Mucosa of stomach (tissue), 1 donor: ENCODE data around the gene IL24.
"Not testable (repeated sequence)": the region's sequence is repeated elsewhere in the genome, so short reads cannot be mapped to it uniquely, and the experiment has no call there.

Source experiments
- H3K27me3 ChIP-seq: one replicate; pipeline ENCODE4 v1.7.0; 2013; ENCODE audit warnings: mild to moderate bottlenecking, low read length; ENCODE audit not compliant: control insufficient read depth, insufficient read depth
- H3K36me3 ChIP-seq: one replicate; pipeline ENCODE4 v1.7.0; 2013; ENCODE audit warnings: low read length; ENCODE audit not compliant: control insufficient read depth, insufficient read depth
- H3K4me1 ChIP-seq: one replicate; pipeline ENCODE4 v1.7.0; 2013; ENCODE audit warnings: mild to moderate bottlenecking, low read length; ENCODE audit not compliant: control insufficient read depth, insufficient read depth
- H3K4me3 ChIP-seq: one replicate; pipeline ENCODE4 v1.7.0; 2013; ENCODE audit warnings: low read length
- H3K9ac ChIP-seq: one replicate; pipeline ENCODE4 v1.7.0; 2013; ENCODE audit warnings: mild to moderate bottlenecking, low read length, moderate library complexity
- H3K9me3 ChIP-seq: one replicate; pipeline ENCODE4 v1.7.0; 2013; ENCODE audit warnings: mild to moderate bottlenecking, low read length, moderate library complexity; ENCODE audit not compliant: control insufficient read depth
- donor health status: Pancreatic carcinoma.

The IL24 gene

GRCh38 chr1:206923009-206923960 is 26.0 kb downstream of the IL24 start:
- Histone ChIP-seq H3K4me1 (peaks cover 30% of the 10 kb centered on the region), H3K9me3 (no peaks in the 10 kb centered on the region), H3K9ac (no peak overlapping the region), H3K36me3 (no peaks in the 10 kb centered on the region), H3K27me3 (no peaks in the 10 kb centered on the region), H3K4me3 (no peak overlapping the region)

- H3K27me3 ChIP-seq, H3K9ac ChIP-seq, H3K9me3 ChIP-seq, H3K36me3 ChIP-seq, H3K4me3 ChIP-seq: not testable (repeated sequence)
- H3K4me1 ChIP-seq, result peaks cover 30% of the 10 kb centered on the region
Measured at GRCh38 chr1:206923961-206924557, 26.8 kb downstream of the IL24 start.

GRCh38 chr1:206924592-206925105 is 27.4 kb downstream of the IL24 start:
- Histone ChIP-seq H3K9me3 (no peaks in the 10 kb centered on the region), H3K9ac (no peak overlapping the region), H3K4me3 (no peak overlapping the region), H3K36me3 (no peaks in the 10 kb centered on the region), H3K27me3 (no peaks in the 10 kb centered on the region), H3K4me1 (peaks cover 30% of the 10 kb centered on the region)

GRCh38 chr1:206925106-206925736 is 28.0 kb downstream of the IL24 start:
- H3K4me1 ChIP-seq, result peaks cover 30% of the 10 kb centered on the region
- H3K9ac ChIP-seq, result no peak overlapping the region

GRCh38 chr1:206926286-206926685 is 29.0 kb downstream of the IL24 start:
- Histone ChIP-seq H3K4me3 (no peak overlapping the region), H3K9ac (no peak overlapping the region), H3K9me3 (no peaks in the 10 kb centered on the region), H3K36me3 (no peaks in the 10 kb centered on the region), H3K4me1 (peaks cover 28% of the 10 kb centered on the region), H3K27me3 (no peaks in the 10 kb centered on the region)

More at GRCh38 chr1:206925106-206925736, 28.0 kb downstream of the IL24 start:
- Histone ChIP-seq H3K36me3 (no peaks in the 10 kb centered on the region), H3K9me3 (no peaks in the 10 kb centered on the region), H3K4me3 (no peak overlapping the region), H3K27me3 (no peaks in the 10 kb centered on the region)

GRCh38 chr1:206929524-206929923 is 32.3 kb downstream of the IL24 start:
- Histone ChIP-seq H3K9me3 (no peaks in the 10 kb centered on the region), H3K9ac (no peak overlapping the region), H3K4me3 (no peak overlapping the region), H3K4me1 (peaks cover 14% of the 10 kb centered on the region), H3K27me3 (no peaks in the 10 kb centered on the region), H3K36me3 (peaks cover 7% of the 10 kb centered on the region)

- H3K4me1 ChIP-seq, result peaks cover 14% of the 10 kb centered on the region
- no peak overlapping the region for H3K4me3 ChIP-seq
- no peaks in the 10 kb centered on the region for H3K9me3 ChIP-seq
- no peak overlapping the region for H3K9ac ChIP-seq
- H3K27me3 ChIP-seq, result no peaks in the 10 kb centered on the region
- peaks cover 7% of the 10 kb centered on the region for H3K36me3 ChIP-seq
Measured at GRCh38 chr1:206930210-206930798, 33.1 kb downstream of the IL24 start.

- Histone ChIP-seq H3K9ac (no peak overlapping the region), H3K9me3 (no peaks in the 10 kb centered on the region), H3K4me3 (no peak overlapping the region), H3K4me1 (peaks cover 14% of the 10 kb centered on the region), H3K27me3 (no peaks in the 10 kb centered on the region), H3K36me3 (peaks cover 13% of the 10 kb centered on the region)
Measured at GRCh38 chr1:206931709-206932108, 34.5 kb downstream of the IL24 start.

GRCh38 chr1:206932177-206932576 is 34.9 kb downstream of the IL24 start:
- no peaks in the 10 kb centered on the region for H3K27me3 ChIP-seq
- H3K9me3 ChIP-seq, result no peaks in the 10 kb centered on the region
- H3K4me3 ChIP-seq, result no peak overlapping the region
- peaks cover 12% of the 10 kb centered on the region for H3K4me1 ChIP-seq
- no peak overlapping the region for H3K9ac ChIP-seq
- peaks cover 16% of the 10 kb centered on the region for H3K36me3 ChIP-seq

GRCh38 chr1:206933333-206933945 is 36.2 kb downstream of the IL24 start:
- H3K27me3 ChIP-seq, result no peaks in the 10 kb centered on the region
- H3K9ac ChIP-seq, result no peak overlapping the region
- no peak overlapping the region for H3K4me3 ChIP-seq
- peaks cover 9% of the 10 kb centered on the region for H3K4me1 ChIP-seq
- H3K9me3 ChIP-seq, result no peaks in the 10 kb centered on the region
- peaks cover 16% of the 10 kb centered on the region for H3K36me3 ChIP-seq

GRCh38 chr1:206935491-206936067 is 38.3 kb downstream of the IL24 start:
- Histone ChIP-seq H3K9ac (no peak overlapping the region), H3K4me1 (peaks cover 28% of the 10 kb centered on the region), H3K36me3 (peaks cover 16% of the 10 kb centered on the region), H3K4me3 (no peak overlapping the region), H3K9me3 (no peaks in the 10 kb centered on the region), H3K27me3 (no peaks in the 10 kb centered on the region)
